ENCODE measurements around the gene ZNF648.
"Not testable (repeated sequence)": the region's sequence is repeated elsewhere in the genome, so short reads cannot be mapped to it uniquely, and the experiment has no call there.

ZNF648 gene

GRCh38 chr1:182069028-182069466 is 7.5 kb upstream of the ZNF648 start:
- DNase-seq (ENCODE audit: low read depth): no peak

- DNase-seq (ENCODE audit: low read depth): no peak
Observed at GRCh38 chr1:182066934-182067333, 5.4 kb upstream of the ZNF648 start.

- no peak for DNase-seq (ENCODE audit: low read depth)
Observed at GRCh38 chr1:182065126-182065845, 3.8 kb upstream of the ZNF648 start.

GRCh38 chr1:182064611-182065010 is 3.1 kb upstream of the ZNF648 start:
- no peak for DNase-seq (ENCODE audit: low read depth)

- no peak for DNase-seq (ENCODE audit: low read depth)
Observed at GRCh38 chr1:182062223-182062622, 711 bp upstream of the ZNF648 start.

GRCh38 chr1:182060877-182061276 is 635 bp downstream of the ZNF648 start:
- DNase-seq (ENCODE audit: low read depth): no peak

GRCh38 chr1:182059936-182060335 is 1.6 kb downstream of the ZNF648 start:
- no peak for DNase-seq (ENCODE audit: low read depth)

- DNase-seq (ENCODE audit: low read depth): no peak
Observed at GRCh38 chr1:182056601-182057366, 4.7 kb downstream of the ZNF648 start.

GRCh38 chr1:182054698-182055326 is 6.7 kb downstream of the ZNF648 start:
- peak; percentile 8 for DNase-seq (ENCODE audit: low read depth)

- no peak for DNase-seq (ENCODE audit: low read depth)
Observed at GRCh38 chr1:182052355-182052754, 9.2 kb downstream of the ZNF648 start.

- DNase-seq (ENCODE audit: low read depth): no peak
Observed at GRCh38 chr1:182051938-182052337, 9.6 kb downstream of the ZNF648 start.

GRCh38 chr1:182050481-182051448 is 10.7 kb downstream of the ZNF648 start:
- DNase-seq (ENCODE audit: low read depth): no peak

- no peak for DNase-seq (ENCODE audit: low read depth)
Observed at GRCh38 chr1:182048562-182048961, 12.9 kb downstream of the ZNF648 start.

GRCh38 chr1:182046763-182047162 is 14.7 kb downstream of the ZNF648 start:
- DNase-seq (ENCODE audit: low read depth): no peak

GRCh38 chr1:182045481-182045880 is 16.0 kb downstream of the ZNF648 start:
- DNase-seq (ENCODE audit: low read depth): not testable (repeated sequence)

- no peak for DNase-seq (ENCODE audit: low read depth)
Observed at GRCh38 chr1:182041615-182042014, 19.9 kb downstream of the ZNF648 start.

- no peak for DNase-seq (ENCODE audit: low read depth)
Observed at GRCh38 chr1:182038220-182038619, 23.3 kb downstream of the ZNF648 start.

- DNase-seq (ENCODE audit: low read depth): no peak
Observed at GRCh38 chr1:182035097-182035770, 26.3 kb downstream of the ZNF648 start.

- no peak for DNase-seq (ENCODE audit: low read depth)
Observed at GRCh38 chr1:182032251-182032650, 29.3 kb downstream of the ZNF648 start.

GRCh38 chr1:182029379-182030331 is 31.9 kb downstream of the ZNF648 start:
- peak; percentile 97 for DNase-seq (ENCODE audit: low read depth)
